Occipital lobe (tissue), 2 donors: ENCODE data around the gene C16orf54. TPM values are rescaled to one million over a fixed set of nuclear protein-coding genes. Genes with fewer than 3 reads are reported as not detected.
"Not testable (repeated sequence)": the region's sequence is repeated elsewhere in the genome, so short reads cannot be mapped to it uniquely, and the experiment has no call there.

Experiments used
- DNase-seq: peaks from one replicate; lab custom pipeline; 2025; lab: John Stamatoyannopoulos, UW
- total RNA-seq: library from RNA; depleted of rRNA; stranded (reverse); fragments of >200 nt; gene quantifications from one replicate; pipeline ENCODE4 v1.2.3, GENCODE V29; 2014

Gene C16orf54
- total RNA-seq, 1 donor from 2014 or later, result 0.31 TPM

DNA sequence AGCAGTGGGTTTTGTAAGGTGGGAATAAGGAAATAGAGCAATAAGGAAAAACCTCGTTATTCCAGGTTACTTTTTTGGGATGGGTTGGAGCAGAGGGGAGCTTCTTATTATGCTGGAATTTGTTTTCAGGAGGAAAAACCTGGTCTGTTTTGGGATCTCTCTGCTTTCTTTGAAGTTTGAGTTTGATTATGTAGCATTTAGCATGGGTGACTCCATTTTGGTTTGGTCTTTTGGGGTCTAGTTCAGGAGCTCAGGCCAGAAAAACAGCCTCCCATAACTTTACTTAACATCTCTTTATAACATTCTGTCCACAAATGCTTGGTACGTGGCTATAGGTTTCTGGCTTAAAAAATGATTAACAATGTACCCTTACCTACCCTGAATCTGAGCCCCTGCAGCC, 23.7 kb upstream of the C16orf54 start:
- DNase-seq, result no peak

- DNase-seq, result no peak
Observed at GRCh38 chr16:29767062-29767461, 21.3 kb upstream of the C16orf54 start.

- DNase-seq, result no peak
Observed at GRCh38 chr16:29766571-29766970, 20.8 kb upstream of the C16orf54 start.

- no peak for DNase-seq
Observed at GRCh38 chr16:29765167-29766032, 19.6 kb upstream of the C16orf54 start.

GRCh38 chr16:29763326-29763725, 17.5 kb upstream of the C16orf54 start:
- no peak for DNase-seq

DNA sequence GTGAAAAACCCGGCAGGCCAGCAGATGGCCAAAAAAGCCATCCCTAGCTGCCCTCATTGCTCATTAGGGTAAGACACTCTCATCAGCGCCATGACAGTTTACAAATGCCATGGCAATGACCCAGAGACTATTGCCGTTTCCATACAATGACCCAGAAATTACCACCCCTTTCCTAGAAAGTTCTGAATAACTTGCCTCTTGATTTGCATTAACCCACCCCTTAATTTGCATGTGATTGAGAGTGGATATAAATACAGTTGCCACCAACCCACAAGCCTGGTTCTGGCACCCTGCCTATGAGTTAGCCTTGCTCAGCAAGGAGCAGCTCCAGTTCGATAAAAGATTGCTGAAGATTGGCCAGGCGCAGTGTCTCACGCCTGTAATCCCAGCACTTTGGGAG, 16.1 kb upstream of the C16orf54 start:
- DNase-seq, result no peak

DNA sequence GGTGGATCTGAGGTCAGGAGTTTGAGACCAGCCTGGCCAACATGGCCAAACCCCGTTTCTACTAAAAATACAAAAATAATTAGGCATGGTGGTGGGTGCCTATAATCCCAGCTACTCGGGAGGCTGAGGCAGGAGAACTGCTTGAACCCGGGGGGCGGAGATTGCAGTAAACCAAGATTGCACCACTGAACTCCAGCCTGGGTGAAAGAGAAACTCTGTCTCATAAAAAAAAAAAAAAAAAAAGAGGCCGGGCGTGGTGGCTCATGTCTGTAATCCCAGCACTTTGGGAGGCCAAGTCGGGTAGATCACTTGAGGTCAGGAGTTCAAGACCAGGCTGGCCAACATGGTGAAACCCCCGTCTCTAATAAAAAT, 15.5 kb upstream of the C16orf54 start:
- not testable (repeated sequence) for DNase-seq

DNA sequence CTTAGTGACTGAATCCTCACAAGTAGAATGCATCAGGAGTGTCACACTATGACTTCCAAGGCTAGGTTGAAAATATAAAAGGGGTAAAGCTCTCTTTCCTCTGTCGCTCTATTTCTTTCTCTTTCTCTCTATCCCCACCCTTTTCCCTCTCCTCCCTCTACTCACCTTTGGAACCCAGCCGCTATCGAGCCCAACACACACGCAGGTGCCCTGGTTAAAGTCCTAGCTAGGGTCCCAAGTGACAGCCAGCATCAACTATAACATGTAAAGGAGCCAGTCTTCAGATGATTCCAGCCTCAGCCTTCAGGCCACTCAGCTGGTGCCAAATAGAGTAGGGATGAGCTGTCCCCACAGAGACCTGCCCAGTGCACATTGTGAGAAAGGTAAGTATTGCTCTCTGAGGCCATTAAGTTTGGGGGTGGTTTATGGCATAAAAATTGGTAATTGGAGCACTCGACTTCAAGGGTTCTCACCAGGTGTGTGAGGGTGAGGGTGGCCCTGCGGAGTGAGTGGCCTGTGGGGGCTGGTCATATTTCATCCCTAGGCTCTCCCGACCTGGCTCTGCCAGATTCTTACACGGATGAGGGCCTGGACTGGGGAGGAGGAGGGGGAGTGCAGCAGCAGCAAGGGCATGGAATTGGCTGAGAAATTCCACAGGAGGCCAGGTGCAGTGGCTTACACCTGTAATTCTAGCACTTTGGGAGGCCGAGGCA, 14.9 kb upstream of the C16orf54 start:
- DNase-seq, result no peak

- DNase-seq, result no peak
Observed at GRCh38 chr16:29757950-29758466, 12.2 kb upstream of the C16orf54 start.

GRCh38 chr16:29757086-29757485, 11.3 kb upstream of the C16orf54 start:
- not testable (repeated sequence) for DNase-seq

- no peak for DNase-seq
Observed at GRCh38 chr16:29756654-29757053, 10.9 kb upstream of the C16orf54 start.

DNA sequence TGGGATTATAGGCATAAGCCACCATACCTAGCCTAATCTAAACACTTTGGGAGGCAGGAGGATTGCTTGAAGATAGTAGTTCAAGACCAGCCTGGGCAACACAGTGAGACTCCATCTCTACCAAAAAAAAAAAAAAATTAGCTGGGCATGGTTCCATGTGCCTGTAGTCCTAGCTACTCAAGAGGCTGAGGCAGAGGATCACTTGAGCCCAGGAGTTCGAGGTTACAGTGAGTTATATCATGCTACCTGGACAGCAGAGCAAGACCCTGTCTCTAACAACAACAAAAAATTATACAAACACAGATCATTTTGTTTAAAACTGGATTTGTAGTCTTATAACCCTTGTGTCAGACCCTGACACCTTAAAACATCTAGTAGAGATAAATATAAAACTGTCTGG, 7.7 kb upstream of the C16orf54 start:
- no peak for DNase-seq

- not testable (repeated sequence) for DNase-seq
Observed at GRCh38 chr16:29748760-29749149, 3.0 kb upstream of the C16orf54 start.

- DNase-seq, result no peak
Observed at GRCh38 chr16:29747947-29748759, 2.4 kb upstream of the C16orf54 start.

DNA sequence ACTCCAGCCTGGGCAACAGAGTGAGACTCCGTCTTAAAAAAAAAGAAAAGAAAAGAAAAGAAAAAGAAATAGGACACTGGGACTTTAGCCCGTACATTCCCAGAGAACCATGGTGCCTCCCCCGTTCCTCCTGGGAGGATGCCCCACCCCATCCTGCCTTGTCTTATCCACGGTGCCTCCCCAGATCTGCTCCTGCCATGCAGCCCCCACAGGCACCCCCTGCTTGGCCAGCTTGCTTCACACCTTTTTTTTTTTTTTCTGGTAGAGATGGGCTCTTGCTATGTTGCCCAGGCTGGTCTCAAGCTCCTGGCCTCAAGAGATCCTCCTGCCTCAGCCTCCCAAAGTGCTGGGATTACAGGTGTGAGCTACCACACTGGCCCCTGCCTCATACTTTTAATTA, 728 bp upstream of the C16orf54 start:
- not testable (repeated sequence) for DNase-seq

DNA sequence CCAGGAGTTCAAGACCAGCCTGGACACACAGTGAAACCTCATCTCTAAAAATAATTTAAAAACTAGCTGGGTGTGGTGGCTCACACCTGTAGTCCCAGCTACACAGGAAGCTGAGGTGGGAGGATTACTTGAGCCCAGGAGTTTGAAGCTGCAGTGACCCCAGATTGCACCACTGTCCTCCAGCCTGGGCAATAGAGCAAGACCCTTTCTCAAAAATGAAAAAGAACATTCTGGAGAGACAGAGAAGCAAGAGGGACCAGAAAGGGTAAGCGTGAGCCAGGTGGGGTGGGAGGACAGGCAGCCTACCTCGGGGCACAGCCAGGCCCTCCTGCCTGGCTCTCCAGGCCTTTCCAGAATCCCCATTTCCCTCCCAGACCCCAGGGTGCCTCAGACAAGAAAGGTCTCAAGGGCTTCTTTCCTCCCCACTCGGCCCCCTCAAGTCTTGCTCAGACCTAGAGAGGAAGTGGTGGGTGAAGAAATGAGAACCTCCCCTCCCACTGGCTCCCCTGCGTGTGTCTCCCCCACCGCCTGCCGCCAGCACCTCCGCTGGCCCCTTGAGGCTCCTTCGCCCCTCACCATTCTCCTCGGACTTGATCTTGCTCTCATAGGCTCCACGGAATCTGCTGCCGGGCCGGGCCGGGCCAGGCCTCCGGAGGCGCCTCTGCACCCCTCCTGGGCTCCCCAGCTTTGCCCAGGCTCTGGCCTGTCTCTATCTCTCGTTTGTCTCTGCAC, 503 bp downstream of the C16orf54 start:
- DNase-seq, result no peak

DNA sequence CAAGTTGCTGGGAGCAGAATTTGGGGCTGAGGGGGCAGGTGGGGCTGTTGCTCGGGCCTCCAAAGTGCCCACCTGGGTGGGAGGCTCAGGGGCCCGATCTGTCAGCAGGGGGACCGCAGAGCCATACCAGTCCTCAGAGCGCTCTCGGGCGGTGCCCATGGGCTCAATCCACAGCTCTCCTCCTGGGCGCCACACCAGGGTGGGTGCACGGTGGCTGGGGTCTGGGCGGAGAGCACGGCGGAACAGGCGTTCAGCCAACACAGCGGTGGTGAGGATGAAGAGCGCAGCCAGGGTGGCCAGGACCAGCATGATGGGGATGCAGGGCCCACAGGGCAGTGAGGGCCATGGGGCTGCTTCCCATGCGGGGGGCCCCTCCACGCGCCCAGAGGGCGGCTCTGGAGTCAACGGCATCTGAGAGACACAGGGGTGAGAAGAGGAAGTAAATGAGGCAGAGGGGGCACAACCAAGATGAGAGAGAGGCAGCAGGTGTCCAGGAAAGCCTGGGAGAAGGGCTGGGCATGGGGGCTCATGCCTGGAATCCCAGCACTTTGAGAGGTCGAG, 1.2 kb downstream of the C16orf54 start:
- DNase-seq, result no peak

DNA sequence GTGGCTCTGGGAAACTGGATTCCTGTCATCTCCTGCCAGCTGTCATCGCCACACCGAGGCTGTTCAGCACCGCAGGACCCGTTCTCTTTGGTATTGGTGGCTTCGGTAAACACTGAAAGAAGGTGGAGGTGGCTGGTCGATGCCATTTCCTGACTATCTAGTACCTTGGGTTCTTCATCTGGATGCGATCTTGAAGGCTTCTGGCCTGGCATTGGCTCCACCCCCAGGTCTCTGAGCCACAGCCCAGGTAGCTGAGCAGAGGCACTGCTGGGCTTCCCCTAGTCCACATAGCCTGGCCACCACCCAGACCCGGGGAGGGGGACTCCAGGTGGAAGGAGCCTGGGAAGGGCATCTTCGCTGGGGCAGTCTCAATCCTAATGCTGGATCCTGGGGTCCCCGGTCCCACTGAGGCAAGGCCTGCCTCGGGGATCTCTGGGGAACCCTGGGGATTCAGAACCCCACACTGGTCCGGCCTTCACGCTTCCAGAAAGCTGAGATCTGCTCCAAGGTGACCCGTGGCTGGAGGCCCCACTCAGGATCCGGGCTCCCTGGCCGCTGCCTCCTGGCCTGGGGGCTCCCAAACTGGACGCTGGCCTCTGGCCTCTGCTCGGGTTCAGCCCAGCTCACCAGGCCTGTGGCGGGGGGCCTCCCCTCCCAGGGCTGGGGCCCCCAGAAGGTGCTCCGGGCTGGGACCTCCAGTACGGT, 1.8 kb downstream of the C16orf54 start:
- DNase-seq, result no peak

DNA sequence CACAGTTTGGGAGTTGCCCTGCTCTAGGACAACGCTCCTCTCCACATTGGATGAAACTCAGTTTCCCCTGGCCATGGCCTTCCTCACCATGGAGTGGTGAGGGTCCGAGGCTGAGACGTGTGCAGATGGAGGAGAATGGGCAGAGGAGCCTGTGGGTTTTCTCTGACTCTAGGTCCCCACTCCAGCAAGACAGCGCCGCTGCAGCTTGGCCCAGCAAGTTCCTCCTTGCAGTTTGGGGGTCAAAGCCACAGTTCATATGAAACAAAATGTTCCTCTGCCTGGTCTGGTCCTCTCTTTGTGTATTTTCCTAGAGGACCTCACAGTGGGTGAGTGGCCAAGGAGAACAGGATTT, 2.3 kb downstream of the C16orf54 start:
- DNase-seq, result no peak

DNA sequence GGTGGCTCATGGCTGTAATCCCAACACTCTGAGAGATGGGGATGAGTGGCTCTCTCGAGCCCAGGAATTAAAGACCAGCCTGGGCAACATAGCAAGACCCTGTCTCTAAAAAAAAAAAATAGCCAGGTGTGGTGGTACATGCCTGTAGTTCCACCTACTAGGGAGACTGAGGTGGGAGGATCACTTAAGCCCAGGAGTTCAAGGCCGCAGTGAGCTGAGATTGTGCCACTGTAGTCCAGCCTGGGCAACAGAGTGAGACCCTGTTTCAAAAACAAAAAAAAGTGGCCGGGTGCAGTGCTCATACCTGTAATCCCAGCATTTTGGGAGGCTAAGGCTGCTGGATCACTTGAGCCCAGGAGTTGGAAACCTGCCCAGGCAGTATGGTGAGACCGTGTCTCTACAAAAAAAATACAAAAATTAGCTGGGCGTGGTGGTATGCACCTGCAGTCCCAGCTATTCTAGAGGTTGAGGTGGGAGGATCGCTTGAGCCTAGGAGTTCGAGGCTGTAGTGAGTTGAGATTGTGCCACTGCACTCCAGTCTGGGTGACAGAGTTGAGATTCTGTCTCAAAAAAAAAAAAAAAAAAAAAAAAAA, 3.0 kb downstream of the C16orf54 start:
- DNase-seq, result no peak
